Measurements from ENCODE around the gene DCBLD1. TPM values are rescaled to one million over a fixed set of nuclear protein-coding genes. Genes with fewer than 3 reads are reported as not detected.

DCBLD1 gene
- total and polyA plus RNA-seq, 2 of the 13 experiments (the other 11 are each of a cell fraction or from before 2014, with no cell fraction given), result 23.2 to 41.5 TPM

GRCh38 chr6:117515326-117515725 lies 32.9 kb downstream of the DCBLD1 start (continued):
- TF ChIP-seq, protein P1, sequence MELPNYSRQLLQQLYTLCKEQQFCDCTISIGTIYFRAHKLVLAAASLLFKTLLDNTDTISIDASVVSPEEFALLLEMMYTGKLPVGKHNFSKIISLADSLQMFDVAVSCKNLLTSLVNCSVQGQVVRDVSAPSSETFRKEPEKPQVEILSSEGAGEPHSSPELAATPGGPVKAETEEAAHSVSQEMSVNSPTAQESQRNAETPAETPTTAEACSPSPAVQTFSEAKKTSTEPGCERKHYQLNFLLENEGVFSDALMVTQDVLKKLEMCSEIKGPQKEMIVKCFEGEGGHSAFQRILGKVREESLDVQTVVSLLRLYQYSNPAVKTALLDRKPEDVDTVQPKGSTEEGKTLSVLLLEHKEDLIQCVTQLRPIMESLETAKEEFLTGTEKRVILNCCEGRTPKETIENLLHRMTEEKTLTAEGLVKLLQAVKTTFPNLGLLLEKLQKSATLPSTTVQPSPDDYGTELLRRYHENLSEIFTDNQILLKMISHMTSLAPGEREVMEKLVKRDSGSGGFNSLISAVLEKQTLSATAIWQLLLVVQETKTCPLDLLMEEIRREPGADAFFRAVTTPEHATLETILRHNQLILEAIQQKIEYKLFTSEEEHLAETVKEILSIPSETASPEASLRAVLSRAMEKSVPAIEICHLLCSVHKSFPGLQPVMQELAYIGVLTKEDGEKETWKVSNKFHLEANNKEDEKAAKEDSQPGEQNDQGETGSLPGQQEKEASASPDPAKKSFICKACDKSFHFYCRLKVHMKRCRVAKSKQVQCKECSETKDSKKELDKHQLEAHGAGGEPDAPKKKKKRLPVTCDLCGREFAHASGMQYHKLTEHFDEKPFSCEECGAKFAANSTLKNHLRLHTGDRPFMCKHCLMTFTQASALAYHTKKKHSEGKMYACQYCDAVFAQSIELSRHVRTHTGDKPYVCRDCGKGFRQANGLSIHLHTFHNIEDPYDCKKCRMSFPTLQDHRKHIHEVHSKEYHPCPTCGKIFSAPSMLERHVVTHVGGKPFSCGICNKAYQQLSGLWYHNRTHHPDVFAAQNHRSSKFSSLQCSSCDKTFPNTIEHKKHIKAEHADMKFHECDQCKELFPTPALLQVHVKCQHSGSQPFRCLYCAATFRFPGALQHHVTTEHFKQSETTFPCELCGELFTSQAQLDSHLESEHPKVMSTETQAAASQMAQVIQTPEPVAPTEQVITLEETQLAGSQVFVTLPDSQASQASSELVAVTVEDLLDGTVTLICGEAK (IDR thresholded peaks at IDR 0.05), result no peak
- TF ChIP-seq, protein P1 (CRISPR knock-in tag; IDR thresholded peaks at IDR 0.05), result no peak
- TF ChIP-seq HNF4A (CRISPR knock-in tag; IDR thresholded peaks at IDR 0.05), result 0 out of 2 replicates have a peak, but pooled peaks have one; percentile 10
- peak; percentile 35 to 47; a peak in 2 of 4 replicates for TF ChIP-seq MAFK (conservative IDR thresholded peaks at IDR 0.05 in 1 of 2, IDR thresholded peaks at IDR 0.05 in 1 of 2; ENCODE audit: low read length in 2 of 2)
- peak; percentile 18; the same call in 1 of the 2 replicates for TF ChIP-seq RXRB (CRISPR knock-in tag; IDR thresholded peaks at IDR 0.05; ENCODE audit: borderline replicate concordance)
- TF ChIP-seq ZNF180 (CRISPR knock-in tag; IDR thresholded peaks at IDR 0.05; ENCODE audit: borderline replicate concordance, low read depth), result no peak
- TF ChIP-seq MAFF (IDR thresholded peaks at IDR 0.05; ENCODE audit: low read depth, low read length), result peak; percentile 63
- TF ChIP-seq NCOA2 (CRISPR knock-in tag; IDR thresholded peaks at IDR 0.05), result peak; percentile 71
- no peak for TF ChIP-seq RBFOX2 (IDR thresholded peaks at IDR 0.05; ENCODE audit: low read depth, low read length)
- TF ChIP-seq DRAP1 (CRISPR knock-in tag; IDR thresholded peaks at IDR 0.05), result 0 out of 2 replicates have a peak, but pooled peaks have one; percentile 12
- TF ChIP-seq RCOR2 (CRISPR knock-in tag; IDR thresholded peaks at IDR 0.05), result peak; percentile 23; the same call in 1 of the 2 replicates
- TF ChIP-seq, protein P2, sequence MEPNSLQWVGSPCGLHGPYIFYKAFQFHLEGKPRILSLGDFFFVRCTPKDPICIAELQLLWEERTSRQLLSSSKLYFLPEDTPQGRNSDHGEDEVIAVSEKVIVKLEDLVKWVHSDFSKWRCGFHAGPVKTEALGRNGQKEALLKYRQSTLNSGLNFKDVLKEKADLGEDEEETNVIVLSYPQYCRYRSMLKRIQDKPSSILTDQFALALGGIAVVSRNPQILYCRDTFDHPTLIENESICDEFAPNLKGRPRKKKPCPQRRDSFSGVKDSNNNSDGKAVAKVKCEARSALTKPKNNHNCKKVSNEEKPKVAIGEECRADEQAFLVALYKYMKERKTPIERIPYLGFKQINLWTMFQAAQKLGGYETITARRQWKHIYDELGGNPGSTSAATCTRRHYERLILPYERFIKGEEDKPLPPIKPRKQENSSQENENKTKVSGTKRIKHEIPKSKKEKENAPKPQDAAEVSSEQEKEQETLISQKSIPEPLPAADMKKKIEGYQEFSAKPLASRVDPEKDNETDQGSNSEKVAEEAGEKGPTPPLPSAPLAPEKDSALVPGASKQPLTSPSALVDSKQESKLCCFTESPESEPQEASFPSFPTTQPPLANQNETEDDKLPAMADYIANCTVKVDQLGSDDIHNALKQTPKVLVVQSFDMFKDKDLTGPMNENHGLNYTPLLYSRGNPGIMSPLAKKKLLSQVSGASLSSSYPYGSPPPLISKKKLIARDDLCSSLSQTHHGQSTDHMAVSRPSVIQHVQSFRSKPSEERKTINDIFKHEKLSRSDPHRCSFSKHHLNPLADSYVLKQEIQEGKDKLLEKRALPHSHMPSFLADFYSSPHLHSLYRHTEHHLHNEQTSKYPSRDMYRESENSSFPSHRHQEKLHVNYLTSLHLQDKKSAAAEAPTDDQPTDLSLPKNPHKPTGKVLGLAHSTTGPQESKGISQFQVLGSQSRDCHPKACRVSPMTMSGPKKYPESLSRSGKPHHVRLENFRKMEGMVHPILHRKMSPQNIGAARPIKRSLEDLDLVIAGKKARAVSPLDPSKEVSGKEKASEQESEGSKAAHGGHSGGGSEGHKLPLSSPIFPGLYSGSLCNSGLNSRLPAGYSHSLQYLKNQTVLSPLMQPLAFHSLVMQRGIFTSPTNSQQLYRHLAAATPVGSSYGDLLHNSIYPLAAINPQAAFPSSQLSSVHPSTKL (CRISPR knock-in tag; IDR thresholded peaks at IDR 0.05), result peak; percentile 81
- TF ChIP-seq FOXA1 (IDR thresholded peaks at IDR 0.05), result no peak
- 0 out of 2 replicates have a peak, but pooled peaks have one; percentile 22 for TF ChIP-seq FOXA1 (CRISPR knock-in tag; IDR thresholded peaks at IDR 0.05)
- TF ChIP-seq BCL6 (CRISPR knock-in tag; IDR thresholded peaks at IDR 0.05), result peak; percentile 38; the same call in 1 of the 2 replicates
- TF ChIP-seq ZNF17 (CRISPR knock-in tag; IDR thresholded peaks at IDR 0.05), result no peak
- 0 out of 2 replicates have a peak, but pooled peaks have one; percentile 49 for TF ChIP-seq NFIC (IDR thresholded peaks at IDR 0.05; ENCODE audit: low read length)
- TF ChIP-seq ZNF121 (CRISPR knock-in tag; IDR thresholded peaks at IDR 0.05), result no peak
